ENCODE data around the gene CHRD.

CHRD gene

DNA sequence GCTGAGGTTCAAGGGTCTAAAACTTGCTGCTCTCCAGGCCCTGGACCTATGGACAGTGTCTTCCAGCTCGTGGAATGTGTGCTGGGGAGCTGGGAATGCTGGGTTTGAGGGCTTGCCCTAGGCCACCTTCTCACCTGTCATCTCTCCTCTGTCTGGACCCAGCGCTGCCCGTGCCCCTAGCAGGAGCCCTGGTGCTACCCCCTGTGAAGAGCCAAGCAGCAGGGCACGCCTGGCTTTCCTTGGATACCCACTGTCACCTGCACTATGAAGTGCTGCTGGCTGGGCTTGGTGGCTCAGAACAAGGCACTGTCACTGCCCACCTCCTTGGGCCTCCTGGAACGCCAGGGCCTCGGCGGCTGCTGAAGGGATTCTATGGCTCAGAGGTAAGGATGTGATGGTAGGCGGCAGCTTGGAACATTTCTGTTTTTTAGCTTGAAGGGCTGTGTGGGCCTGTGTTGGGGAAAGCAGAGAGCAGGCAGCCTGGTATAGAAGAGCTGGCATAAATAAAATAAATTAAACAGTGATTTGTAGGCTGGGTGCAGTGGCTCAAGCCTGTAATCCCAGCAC lies 5.1 kb downstream of the CHRD start:
- H3K27me3 ChIP-seq (ENCODE audit: insufficient read depth, low read length, poor library complexity): no peaks in the 10 kb centered on the region
- no peak overlapping the region for H3K9ac ChIP-seq (ENCODE audit: low read depth, low read length)

DNA sequence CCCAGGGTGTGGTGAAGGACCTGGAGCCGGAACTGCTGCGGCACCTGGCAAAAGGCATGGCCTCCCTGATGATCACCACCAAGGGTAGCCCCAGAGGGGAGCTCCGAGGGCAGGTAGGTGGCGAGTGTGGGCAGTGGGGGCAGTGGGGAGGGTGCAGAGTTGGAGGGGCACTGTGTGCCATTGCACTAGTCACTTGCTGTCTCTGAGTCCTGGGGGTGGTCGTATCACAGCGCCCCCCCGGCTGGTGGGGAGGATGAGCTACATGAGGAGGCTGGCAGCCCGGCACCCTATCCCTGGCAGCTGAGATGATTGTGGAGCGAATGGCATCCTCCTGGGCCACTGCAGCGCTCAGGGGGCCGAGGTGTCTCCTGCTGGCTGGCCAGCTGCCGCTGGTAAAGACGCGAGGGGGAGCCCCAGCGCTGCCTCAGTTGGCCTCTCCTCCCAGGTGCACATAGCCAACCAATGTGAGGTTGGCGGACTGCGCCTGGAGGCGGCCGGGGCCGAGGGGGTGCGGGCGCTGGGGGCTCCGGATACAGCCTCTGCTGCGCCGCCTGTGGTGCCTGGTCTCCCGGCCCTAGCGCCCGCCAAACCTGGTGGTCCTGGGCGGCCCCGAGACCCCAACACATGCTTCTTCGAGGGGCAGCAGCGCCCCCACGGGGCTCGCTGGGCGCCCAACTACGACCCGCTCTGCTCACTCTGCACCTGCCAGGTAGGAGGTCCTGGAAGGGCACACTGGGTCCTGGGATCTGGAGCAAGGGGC lies 6.4 kb downstream of the CHRD start:
- no peak for TF ChIP-seq EZH2 (IDR thresholded peaks at IDR 0.05; ENCODE audit: borderline replicate concordance, low read depth, low read length, severe bottlenecking)
- TF ChIP-seq, protein P1, sequence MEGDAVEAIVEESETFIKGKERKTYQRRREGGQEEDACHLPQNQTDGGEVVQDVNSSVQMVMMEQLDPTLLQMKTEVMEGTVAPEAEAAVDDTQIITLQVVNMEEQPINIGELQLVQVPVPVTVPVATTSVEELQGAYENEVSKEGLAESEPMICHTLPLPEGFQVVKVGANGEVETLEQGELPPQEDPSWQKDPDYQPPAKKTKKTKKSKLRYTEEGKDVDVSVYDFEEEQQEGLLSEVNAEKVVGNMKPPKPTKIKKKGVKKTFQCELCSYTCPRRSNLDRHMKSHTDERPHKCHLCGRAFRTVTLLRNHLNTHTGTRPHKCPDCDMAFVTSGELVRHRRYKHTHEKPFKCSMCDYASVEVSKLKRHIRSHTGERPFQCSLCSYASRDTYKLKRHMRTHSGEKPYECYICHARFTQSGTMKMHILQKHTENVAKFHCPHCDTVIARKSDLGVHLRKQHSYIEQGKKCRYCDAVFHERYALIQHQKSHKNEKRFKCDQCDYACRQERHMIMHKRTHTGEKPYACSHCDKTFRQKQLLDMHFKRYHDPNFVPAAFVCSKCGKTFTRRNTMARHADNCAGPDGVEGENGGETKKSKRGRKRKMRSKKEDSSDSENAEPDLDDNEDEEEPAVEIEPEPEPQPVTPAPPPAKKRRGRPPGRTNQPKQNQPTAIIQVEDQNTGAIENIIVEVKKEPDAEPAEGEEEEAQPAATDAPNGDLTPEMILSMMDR (IDR thresholded peaks at IDR 0.05; ENCODE audit: borderline replicate concordance, extremely low read depth, low read length, poor library complexity, severe bottlenecking): no peak

More for the DNA sequence above, 5.1 kb downstream of the CHRD start:
- H4K20me1 ChIP-seq (ENCODE audit: insufficient read depth, low read length): no peaks in the 10 kb centered on the region
- no peaks in the 10 kb centered on the region for H3K79me2 ChIP-seq (ENCODE audit: insufficient read depth, low read length)
- no peak overlapping the region for H2AFZ ChIP-seq (ENCODE audit: low read depth, low read length)
- ATAC-seq (ENCODE audit: insufficient read depth, low read depth): no peak
- no peaks in the 10 kb centered on the region for H3K9me3 ChIP-seq (ENCODE audit: insufficient read depth, low read length, severe bottlenecking)
- no peaks in the 10 kb centered on the region for H3K36me3 ChIP-seq (ENCODE audit: insufficient read depth, low read length)
- no peak for DNase-seq
- no peak overlapping the region for H3K4me2 ChIP-seq (ENCODE audit: insufficient read depth, low read length)
- H3K27ac ChIP-seq (ENCODE audit: low read length): no peak overlapping the region
- H3K4me3 ChIP-seq (ENCODE audit: low read depth in 1 of 2, low read length in 2 of 2): no peak overlapping the region
- no peak for TF ChIP-seq EZH2 (IDR thresholded peaks at IDR 0.05; ENCODE audit: borderline replicate concordance, low read depth, low read length, severe bottlenecking)
- TF ChIP-seq, protein P1 (IDR thresholded peaks at IDR 0.05; ENCODE audit: borderline replicate concordance, extremely low read depth, low read length, poor library complexity, severe bottlenecking): no peak
- H3K4me1 ChIP-seq (ENCODE audit: insufficient read depth, low read length): no peaks in the 10 kb centered on the region

DNA sequence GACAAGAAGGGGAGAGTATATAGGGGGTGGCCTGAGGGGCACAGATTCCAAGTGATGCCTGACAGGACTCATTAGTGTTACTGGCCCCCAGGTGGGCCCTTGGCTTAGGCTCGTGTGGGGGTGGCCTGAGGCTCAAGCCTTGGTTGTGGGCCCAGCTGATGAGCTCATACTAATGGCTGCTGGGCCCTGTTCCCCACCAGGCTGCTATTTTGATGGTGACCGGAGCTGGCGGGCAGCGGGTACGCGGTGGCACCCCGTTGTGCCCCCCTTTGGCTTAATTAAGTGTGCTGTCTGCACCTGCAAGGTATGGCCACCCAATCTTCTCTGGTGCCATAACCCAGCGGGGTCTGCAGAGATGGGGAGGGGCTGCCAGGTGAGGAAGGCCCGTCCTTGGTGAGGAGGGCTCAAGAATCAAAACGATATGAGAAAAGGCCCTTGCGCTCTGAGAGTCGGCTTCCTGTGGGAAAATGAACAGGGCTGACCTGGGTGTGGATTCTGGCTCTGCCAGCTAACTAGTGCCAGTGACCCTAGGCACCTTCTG lies 7.4 kb downstream of the CHRD start:
- Histone ChIP-seq H3K79me2 (ENCODE audit: insufficient read depth, low read length) (no peaks in the 10 kb centered on the region), H4K20me1 (ENCODE audit: insufficient read depth, low read length) (no peaks in the 10 kb centered on the region), H2AFZ (ENCODE audit: low read depth, low read length) (no peak overlapping the region), H3K4me1 (ENCODE audit: insufficient read depth, low read length) (no peaks in the 10 kb centered on the region), H3K4me3 (ENCODE audit: low read depth in 1 of 2, low read length in 2 of 2) (no peak overlapping the region), H3K36me3 (ENCODE audit: insufficient read depth, low read length) (no peaks in the 10 kb centered on the region), H3K27me3 (ENCODE audit: insufficient read depth, low read length, poor library complexity) (no peaks in the 10 kb centered on the region), H3K27ac (ENCODE audit: low read length) (no peak overlapping the region), H3K9me3 (ENCODE audit: insufficient read depth, low read length, severe bottlenecking) (no peaks in the 10 kb centered on the region), H3K4me2 (ENCODE audit: insufficient read depth, low read length) (no peak overlapping the region), H3K9ac (ENCODE audit: low read depth, low read length) (no peak overlapping the region)
- DNase-seq: no peak
- ATAC-seq (ENCODE audit: insufficient read depth, low read depth): no peak
- TF ChIP-seq, protein P1 (IDR thresholded peaks at IDR 0.05; ENCODE audit: borderline replicate concordance, extremely low read depth, low read length, poor library complexity, severe bottlenecking): no peak
- TF ChIP-seq EZH2 (IDR thresholded peaks at IDR 0.05; ENCODE audit: borderline replicate concordance, low read depth, low read length, severe bottlenecking): no peak

More for the DNA sequence above, 6.4 kb downstream of the CHRD start:
- no peak overlapping the region for H3K27ac ChIP-seq (ENCODE audit: low read length)
- no peak for ATAC-seq (ENCODE audit: insufficient read depth, low read depth)
- H3K36me3 ChIP-seq (ENCODE audit: insufficient read depth, low read length): no peaks in the 10 kb centered on the region
- no peak overlapping the region for H3K4me3 ChIP-seq (ENCODE audit: low read depth in 1 of 2, low read length in 2 of 2)
- no peaks in the 10 kb centered on the region for H3K79me2 ChIP-seq (ENCODE audit: insufficient read depth, low read length)
- H3K27me3 ChIP-seq (ENCODE audit: insufficient read depth, low read length, poor library complexity): no peaks in the 10 kb centered on the region
- no peaks in the 10 kb centered on the region for H3K4me1 ChIP-seq (ENCODE audit: insufficient read depth, low read length)
- no peaks in the 10 kb centered on the region for H3K9me3 ChIP-seq (ENCODE audit: insufficient read depth, low read length, severe bottlenecking)
- H2AFZ ChIP-seq (ENCODE audit: low read depth, low read length): no peak overlapping the region
- H3K4me2 ChIP-seq (ENCODE audit: insufficient read depth, low read length): no peak overlapping the region
- no peaks in the 10 kb centered on the region for H4K20me1 ChIP-seq (ENCODE audit: insufficient read depth, low read length)
- no peak for DNase-seq
- no peak overlapping the region for H3K9ac ChIP-seq (ENCODE audit: low read depth, low read length)
